Measurements from ENCODE around the gene TPCN2. TPM values are rescaled to one million over a fixed set of nuclear protein-coding genes. Genes with fewer than 3 reads are reported as not detected.

TPCN2 gene
- total and polyA plus RNA-seq, 9 of the 15 experiments (the other 6 are each of a cell fraction or from before 2014, with no cell fraction given) = 0.66 to 10.2 (median 4.6) TPM

- TF ChIP-seq ELK1 (CRISPR knock-in tag; IDR thresholded peaks at IDR 0.05) = no peak
- TF ChIP-seq ZNF124 (CRISPR knock-in tag; IDR thresholded peaks at IDR 0.05) = no peak
- no peak for TF ChIP-seq TRIM28 (IDR thresholded peaks at IDR 0.05)
- TF ChIP-seq MXD1 (CRISPR knock-in tag; IDR thresholded peaks at IDR 0.05; ENCODE audit: borderline replicate concordance, poor library complexity, severe bottlenecking) = no peak
- TF ChIP-seq ZNF407 (IDR thresholded peaks at IDR 0.05; ENCODE audit: low read depth) = no peak
- TF ChIP-seq COPS2 (conservative IDR thresholded peaks at IDR 0.05) = no peak
- TF ChIP-seq ZNF695 (CRISPR knock-in tag; IDR thresholded peaks at IDR 0.05) = no peak
- no peak for TF ChIP-seq KLF1 (tag; IDR thresholded peaks at IDR 0.05)
- no peak for TF ChIP-seq ZNF76 (CRISPR knock-in tag; IDR thresholded peaks at IDR 0.05; ENCODE audit: borderline replicate concordance)
- no peak for TF ChIP-seq NCOA2 (IDR thresholded peaks at IDR 0.05; ENCODE audit: partially characterized antibody in 2 of 2)
- no peak for TF ChIP-seq ATF4 (CRISPR knock-in tag; IDR thresholded peaks at IDR 0.05)
- TF ChIP-seq MEF2A (IDR thresholded peaks at IDR 0.05; ENCODE audit: control insufficient read depth, low read depth, low read length) = no peak
- no peak for TF ChIP-seq CBX3 (IDR thresholded peaks at IDR 0.05; ENCODE audit: borderline replicate concordance in 1 of 2, low read length in 2 of 2)
- no peak for TF ChIP-seq JUN (IDR thresholded peaks at IDR 0.05; ENCODE audit: borderline replicate concordance, low read depth, low read length)
- TF ChIP-seq JUN (CRISPR knock-in tag; IDR thresholded peaks at IDR 0.05; ENCODE audit: borderline replicate concordance) = no peak
- TF ChIP-seq TEAD2 (tag; IDR thresholded peaks at IDR 0.05) = no peak
These were observed 37.6 kb upstream of the TPCN2 start (continued) for GRCh38 chr11:69010964-69011623.

All from K562 (cell line).